DOHH2 (cell line): Measurements from ENCODE around the gene UNC13B.
A peak's percentile ranks its signal among the peaks of the same experiment; 100 is the strongest.
"Not testable (repeated sequence)": the region's sequence is repeated elsewhere in the genome, so short reads cannot be mapped to it uniquely, and the experiment has no call there.

Experiments
- H3F3A ChIP-seq: fragments of 200-600 bp; sonication (generic), shearing (Covaris generic); 2 replicates; pipeline ENCODE4 v1.6.0; 2016; ENCODE audit warnings: antibody characterized with exemption, mild to moderate bottlenecking; ENCODE audit not compliant: control insufficient read depth, insufficient read depth
- H3K27ac ChIP-seq: fragments of 200-600 bp; sonication (generic); 2 replicates; pipeline ENCODE4 v1.5.1; 2014; ENCODE audit warnings: low read depth, mild to moderate bottlenecking, low read length, moderate library complexity
- H3K27me3 ChIP-seq: fragments of 200-600 bp; sonication (generic); 2 replicates; pipeline ENCODE4 v1.6.1; 2014; ENCODE audit warnings: mild to moderate bottlenecking, low read length, mixed read lengths; ENCODE audit not compliant: control insufficient read depth
- H3K36me3 ChIP-seq: fragments of 200-600 bp; sonication (generic); 2 replicates; pipeline ENCODE4 v1.6.1; 2014; ENCODE audit warnings: mild to moderate bottlenecking, low read length, moderate library complexity, mixed read lengths; ENCODE audit not compliant: control insufficient read depth
- H3K4me1 ChIP-seq: fragments of 200-600 bp; sonication (generic); 2 replicates; pipeline ENCODE4 v1.6.1; 2014; ENCODE audit warnings: mild to moderate bottlenecking, low read length, mixed read lengths; ENCODE audit not compliant: control insufficient read depth
- H3K4me2 ChIP-seq: fragments of 200-600 bp; sonication (generic); 2 replicates; pipeline ENCODE4 v1.6.0; 2014; ENCODE audit warnings: mild to moderate bottlenecking, low read length, moderate library complexity
- H3K4me3 ChIP-seq: fragments of 200-600 bp; sonication (generic); 2 replicates; pipeline ENCODE4 v1.5.1; 2014; ENCODE audit warnings: mild to moderate bottlenecking, low read length, mixed read lengths
- H3K79me2 ChIP-seq: fragments of 200-600 bp; sonication (generic); 2 replicates; pipeline ENCODE4 v1.6.1; 2014; ENCODE audit warnings: mild to moderate bottlenecking, low read length, mixed read lengths; ENCODE audit not compliant: control insufficient read depth
- H3K9me2 ChIP-seq: fragments of 200-600 bp; sonication (generic); replicated peaks from 2 replicates; pipeline ENCODE4 v1.6.1; 2014; ENCODE audit warnings: mild to moderate bottlenecking, low read length, mixed read lengths; ENCODE audit not compliant: control insufficient read depth
- H3K9me3 ChIP-seq: fragments of 200-600 bp; sonication (generic); 2 replicates; pipeline ENCODE4 v1.6.1; 2014; ENCODE audit warnings: antibody characterized with exemption, low read length, mixed read lengths; ENCODE audit not compliant: control insufficient read depth, insufficient read depth
- H4K20me1 ChIP-seq: fragments of 200-600 bp; sonication (generic); 2 replicates; pipeline ENCODE4 v1.6.0; 2014; ENCODE audit warnings: low read depth, mild to moderate bottlenecking, antibody characterized with exemption, low read length, moderate library complexity; ENCODE audit not compliant: control insufficient read depth, insufficient read depth
- EZH2phosphoT487 ChIP-seq: fragments of 200-600 bp; sonication (generic); IDR thresholded peaks from 2 replicates; pipeline ENCODE4 v1.6.1; 2017; ENCODE audit warnings: borderline replicate concordance, mild to moderate bottlenecking, antibody characterized with exemption, low read length, moderate library complexity, mixed read lengths
- TF ChIP-seq, protein P1 (sequence below): fragments of 200-600 bp; sonication (generic); IDR thresholded peaks from one replicate; pipeline ENCODE4 v1.5.1; 2014; ENCODE audit warnings: antibody characterized with exemption, mild to moderate bottlenecking, low read depth, low read length; ENCODE audit not compliant: poor library complexity, severe bottlenecking

UNC13B gene

DNA sequence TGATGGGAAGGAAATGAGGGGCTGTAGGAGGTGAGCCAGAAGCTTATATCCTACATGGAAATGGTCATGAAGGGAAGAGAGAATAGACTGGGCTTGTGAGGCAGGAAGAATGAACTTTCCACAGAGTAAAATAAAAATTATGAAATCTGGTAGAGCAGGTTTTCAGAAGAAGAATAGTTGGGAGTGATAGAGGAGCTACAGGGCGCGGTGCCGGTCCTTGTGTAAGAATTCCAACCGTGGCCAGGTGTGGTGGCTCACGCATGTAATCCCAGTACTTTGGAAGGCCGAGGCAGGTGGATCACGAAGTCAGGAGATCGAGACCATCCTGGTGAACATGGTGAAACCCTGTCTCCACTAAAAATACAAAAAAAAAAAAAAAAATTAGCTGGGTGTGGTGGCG lies 8.9 kb upstream of the UNC13B start:
- TF ChIP-seq EZH2phosphoT487: no peak
- TF ChIP-seq, protein P1, sequence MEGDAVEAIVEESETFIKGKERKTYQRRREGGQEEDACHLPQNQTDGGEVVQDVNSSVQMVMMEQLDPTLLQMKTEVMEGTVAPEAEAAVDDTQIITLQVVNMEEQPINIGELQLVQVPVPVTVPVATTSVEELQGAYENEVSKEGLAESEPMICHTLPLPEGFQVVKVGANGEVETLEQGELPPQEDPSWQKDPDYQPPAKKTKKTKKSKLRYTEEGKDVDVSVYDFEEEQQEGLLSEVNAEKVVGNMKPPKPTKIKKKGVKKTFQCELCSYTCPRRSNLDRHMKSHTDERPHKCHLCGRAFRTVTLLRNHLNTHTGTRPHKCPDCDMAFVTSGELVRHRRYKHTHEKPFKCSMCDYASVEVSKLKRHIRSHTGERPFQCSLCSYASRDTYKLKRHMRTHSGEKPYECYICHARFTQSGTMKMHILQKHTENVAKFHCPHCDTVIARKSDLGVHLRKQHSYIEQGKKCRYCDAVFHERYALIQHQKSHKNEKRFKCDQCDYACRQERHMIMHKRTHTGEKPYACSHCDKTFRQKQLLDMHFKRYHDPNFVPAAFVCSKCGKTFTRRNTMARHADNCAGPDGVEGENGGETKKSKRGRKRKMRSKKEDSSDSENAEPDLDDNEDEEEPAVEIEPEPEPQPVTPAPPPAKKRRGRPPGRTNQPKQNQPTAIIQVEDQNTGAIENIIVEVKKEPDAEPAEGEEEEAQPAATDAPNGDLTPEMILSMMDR: no peak
- no peak overlapping the region for H3K27ac ChIP-seq
- no peaks in the 10 kb centered on the region for H3K79me2 ChIP-seq
- H3K4me3 ChIP-seq: no peak overlapping the region
- no peaks in the 10 kb centered on the region for H4K20me1 ChIP-seq
- H3K4me1 ChIP-seq: no peaks in the 10 kb centered on the region
- peaks cover 3% of the 10 kb centered on the region; the same call in 1 of the 2 replicates for H3K9me3 ChIP-seq
- H3F3A ChIP-seq: no peaks in the 10 kb centered on the region
- H3K9me2 ChIP-seq: no peaks in the 10 kb centered on the region
- no peaks in the 10 kb centered on the region for H3K36me3 ChIP-seq
- H3K27me3 ChIP-seq: no peaks in the 10 kb centered on the region
- no peak overlapping the region for H3K4me2 ChIP-seq

DNA sequence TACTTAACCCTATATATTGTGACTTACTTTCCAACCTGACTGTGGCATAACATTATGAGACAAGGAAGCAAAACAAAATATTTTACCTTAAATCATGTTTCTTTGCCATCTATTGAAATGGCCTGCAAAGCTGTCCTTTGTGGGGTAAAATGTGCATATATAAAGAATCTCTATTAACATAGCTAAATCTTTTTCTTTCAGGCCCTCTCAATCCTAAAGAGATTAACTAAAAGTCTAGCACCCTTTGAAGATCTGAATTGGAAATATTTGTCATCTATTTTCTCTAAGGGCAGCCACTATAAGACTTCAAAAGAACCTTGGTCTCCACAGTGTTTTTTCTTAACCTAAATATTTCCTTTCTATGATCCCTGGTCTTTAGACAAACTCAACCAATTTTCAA lies 5.0 kb upstream of the UNC13B start:
- no peaks in the 10 kb centered on the region for H3K27me3 ChIP-seq
- H4K20me1 ChIP-seq: no peaks in the 10 kb centered on the region
- peaks cover 17% of the 10 kb centered on the region for H3K4me1 ChIP-seq
- no peaks in the 10 kb centered on the region for H3K79me2 ChIP-seq
- no peaks in the 10 kb centered on the region for H3K9me2 ChIP-seq
- no peaks in the 10 kb centered on the region for H3K36me3 ChIP-seq
- H3F3A ChIP-seq: no peaks in the 10 kb centered on the region
- no peak overlapping the region for H3K27ac ChIP-seq
- H3K4me3 ChIP-seq: no peak overlapping the region
- no peak overlapping the region for H3K4me2 ChIP-seq
- TF ChIP-seq EZH2phosphoT487: no peak
- TF ChIP-seq, protein P1: no peak
- no peaks in the 10 kb centered on the region for H3K9me3 ChIP-seq

DNA sequence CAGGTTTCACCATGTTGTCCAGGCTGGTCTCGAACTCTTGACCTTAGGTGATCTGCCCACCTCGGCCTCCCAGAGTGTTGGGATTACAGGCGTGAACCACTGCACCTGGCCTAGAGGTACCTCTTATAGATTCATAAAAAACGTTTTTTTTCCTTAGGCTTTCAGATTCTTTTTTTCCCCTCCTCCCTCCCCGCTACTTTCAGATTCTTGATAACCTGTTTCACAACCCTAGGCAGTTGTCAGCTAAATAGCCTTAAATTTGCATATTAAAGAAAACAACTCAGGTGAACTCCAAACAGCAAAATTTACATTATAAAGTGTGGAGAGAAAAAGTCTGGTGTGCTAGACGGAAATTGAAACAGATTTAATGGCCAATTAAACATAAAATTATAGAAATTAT lies 4.0 kb upstream of the UNC13B start:
- not testable (repeated sequence) for H3K9me2 ChIP-seq, H3K27ac ChIP-seq, H3K79me2 ChIP-seq, H4K20me1 ChIP-seq, H3K4me2 ChIP-seq, H3F3A ChIP-seq, H3K9me3 ChIP-seq, H3K36me3 ChIP-seq, H3K4me3 ChIP-seq, H3K27me3 ChIP-seq
- H3K4me1 ChIP-seq: peaks cover 17% of the 10 kb centered on the region

DNA sequence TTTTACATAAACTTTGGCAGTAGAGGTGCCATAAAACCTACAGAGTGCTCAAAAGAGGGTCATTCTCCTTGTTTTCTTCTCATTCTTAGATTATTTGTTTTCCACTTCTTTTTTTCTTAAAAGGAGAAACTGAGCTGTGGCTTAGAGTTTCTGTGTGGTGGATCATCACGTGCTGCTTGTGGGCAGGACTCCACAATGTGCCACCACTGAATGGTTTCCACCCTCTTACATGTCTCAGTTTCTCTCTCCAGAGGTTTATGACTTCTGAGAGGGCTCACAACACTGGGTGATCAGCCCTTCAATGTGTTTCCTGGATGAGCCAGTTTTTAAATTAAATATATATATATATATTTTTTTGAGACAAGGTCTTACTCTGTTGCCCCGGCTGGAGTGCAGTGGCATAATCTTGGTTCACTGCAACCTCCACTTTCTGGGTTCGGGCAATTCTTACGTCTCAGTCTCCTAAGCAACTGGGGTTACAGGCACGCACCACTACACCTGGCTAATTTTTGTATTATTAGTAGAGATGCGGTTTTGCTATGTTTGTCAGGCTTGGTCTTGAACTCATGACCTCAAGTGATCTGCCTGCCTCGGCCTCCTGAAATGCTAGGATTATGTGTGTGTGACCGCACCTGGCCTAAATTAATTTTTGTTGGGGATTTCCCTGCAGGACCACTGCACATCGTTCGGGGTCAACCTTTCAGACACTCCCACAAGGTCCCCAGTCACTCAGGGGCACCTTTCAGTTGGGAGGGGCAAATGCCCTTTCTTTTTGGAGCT lies 3.1 kb upstream of the UNC13B start:
- Histone ChIP-seq H3K4me3 (no peak overlapping the region), H3K79me2 (no peaks in the 10 kb centered on the region), H3K27ac (no peak overlapping the region), H3K27me3 (no peaks in the 10 kb centered on the region), H3F3A (no peaks in the 10 kb centered on the region), H3K9me3 (no peaks in the 10 kb centered on the region), H3K9me2 (no peaks in the 10 kb centered on the region), H3K36me3 (no peaks in the 10 kb centered on the region), H4K20me1 (no peaks in the 10 kb centered on the region), H3K4me2 (peak overlapping the region; percentile 42), H3K4me1 (peaks cover 17% of the 10 kb centered on the region)
- TF ChIP-seq, protein P1: no peak
- TF ChIP-seq EZH2phosphoT487: no peak
